Mesendoderm (in vitro differentiated cells): ENCODE data around the gene MFSD6.

Experiments used
- DNase-seq: peaks from one replicate; pipeline ENCODE4 v3.0.0; 2013
- H2AK5ac ChIP-seq: 2 replicates; pipeline ENCODE4 v1.6.1; 2013; ENCODE audit warnings: low read length, inconsistent platforms
- H2BK120ac ChIP-seq: 2 replicates; pipeline ENCODE4 v1.6.1; 2013; ENCODE audit warnings: low read depth, mild to moderate bottlenecking, low read length, moderate library complexity, mixed read lengths
- H2BK15ac ChIP-seq: replicated peaks from 2 replicates; pipeline ENCODE4 v1.6.1; 2013; ENCODE audit warnings: low read depth, mild to moderate bottlenecking, moderate library complexity
- H2BK5ac ChIP-seq: 2 replicates; pipeline ENCODE4 v1.6.1; 2013; ENCODE audit warnings: low read length, inconsistent platforms
- H3K18ac ChIP-seq: 2 replicates; pipeline ENCODE4 v1.6.1; 2013; ENCODE audit warnings: mild to moderate bottlenecking, low read length, mixed read lengths
- H3K23ac ChIP-seq: one replicate; pipeline ENCODE4 v1.6.1; 2013; ENCODE audit warnings: low read length
- H3K27ac ChIP-seq: 2 replicates; pipeline ENCODE4 v1.5.1; 2013; ENCODE audit warnings: low read depth, mild to moderate bottlenecking, inconsistent platforms, low read length, moderate library complexity
- H3K27me3 ChIP-seq: 2 replicates; pipeline ENCODE4 v1.6.1; 2013; ENCODE audit warnings: low read length, control low read depth, mild to moderate bottlenecking, inconsistent platforms; ENCODE audit not compliant: insufficient read depth, poor library complexity
- H3K36me3 ChIP-seq: 2 replicates; pipeline ENCODE4 v1.6.1; 2013; ENCODE audit warnings: low read length, inconsistent platforms; ENCODE audit not compliant: control insufficient read depth, insufficient read depth
- H3K4ac ChIP-seq: one replicate; pipeline ENCODE4 v1.6.1; 2013; ENCODE audit warnings: low read depth, mild to moderate bottlenecking, low read length, moderate library complexity
- H3K4me1 ChIP-seq: 2 replicates; pipeline ENCODE4 v1.6.1; 2013; ENCODE audit warnings: low read depth, low read length, inconsistent platforms; ENCODE audit not compliant: control insufficient read depth
- H3K4me2 ChIP-seq: 2 replicates; pipeline ENCODE4 v1.6.1; 2013; ENCODE audit warnings: low read length
- H3K4me3 ChIP-seq: 2 replicates; pipeline ENCODE4 v1.5.1; 2013; ENCODE audit warnings: mild to moderate bottlenecking, low read length
- H3K56ac ChIP-seq: one replicate; pipeline ENCODE4 v1.6.1; 2013; ENCODE audit warnings: low read length
- H3K79me1 ChIP-seq: 2 replicates; pipeline ENCODE4 v1.6.1; 2013; ENCODE audit warnings: low read length, inconsistent platforms
- H3K79me2 ChIP-seq: 2 replicates; pipeline ENCODE4 v1.6.1; 2013; ENCODE audit warnings: mild to moderate bottlenecking, low read length; ENCODE audit not compliant: control insufficient read depth, insufficient read depth
- H3K9ac ChIP-seq: 2 replicates; pipeline ENCODE4 v1.6.1; 2013; ENCODE audit warnings: low read length, inconsistent platforms
- H4K5ac ChIP-seq: one replicate; pipeline ENCODE4 v1.6.1; 2013; ENCODE audit warnings: low read length
- H4K8ac ChIP-seq: one replicate; pipeline ENCODE4 v1.6.1; 2013; ENCODE audit warnings: low read depth, mild to moderate bottlenecking, control low read depth, low read length, moderate library complexity
- WGBS: extraction: QIAGEN DNeasy Blood & Tissue Kit; methylation state at CpG from one replicate; pipeline ENCODE4 v1.1.7; 2013; ENCODE audit warnings: low lambda C conversion rate, missing lambda C conversion rate; ENCODE audit not compliant: insufficient coverage; ENCODE audit errors: extremely low coverage; 5-methylcytosine and 5-hydroxymethylcytosine counted together

MFSD6 gene

DNA sequence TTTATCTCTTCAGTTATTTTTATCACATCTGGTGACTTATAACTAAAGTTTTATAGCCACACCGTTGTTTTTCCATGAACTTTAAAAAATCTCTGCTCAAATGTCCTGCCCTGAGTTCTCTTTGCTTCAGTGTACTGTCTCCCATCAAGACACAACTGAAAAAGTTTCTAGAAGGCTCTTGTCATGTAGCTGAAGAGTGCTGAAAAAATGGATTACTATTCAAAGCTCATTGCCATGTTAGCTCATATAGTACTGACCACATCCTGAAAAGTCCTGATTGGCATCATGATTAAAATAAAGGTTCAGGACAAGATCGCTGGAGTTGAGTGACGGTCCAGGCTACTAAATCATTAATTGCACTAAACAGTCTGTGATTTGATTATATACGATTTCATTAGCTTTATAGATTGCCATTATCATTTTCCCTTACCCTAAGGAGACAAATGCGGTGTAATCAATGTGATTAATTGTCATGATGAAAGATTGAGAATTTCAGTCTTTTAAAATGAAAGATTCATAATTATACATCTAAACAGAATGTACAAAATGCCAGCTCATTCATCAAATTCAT lies 62.2 kb downstream of the MFSD6 start:
- no peak for DNase-seq

DNA sequence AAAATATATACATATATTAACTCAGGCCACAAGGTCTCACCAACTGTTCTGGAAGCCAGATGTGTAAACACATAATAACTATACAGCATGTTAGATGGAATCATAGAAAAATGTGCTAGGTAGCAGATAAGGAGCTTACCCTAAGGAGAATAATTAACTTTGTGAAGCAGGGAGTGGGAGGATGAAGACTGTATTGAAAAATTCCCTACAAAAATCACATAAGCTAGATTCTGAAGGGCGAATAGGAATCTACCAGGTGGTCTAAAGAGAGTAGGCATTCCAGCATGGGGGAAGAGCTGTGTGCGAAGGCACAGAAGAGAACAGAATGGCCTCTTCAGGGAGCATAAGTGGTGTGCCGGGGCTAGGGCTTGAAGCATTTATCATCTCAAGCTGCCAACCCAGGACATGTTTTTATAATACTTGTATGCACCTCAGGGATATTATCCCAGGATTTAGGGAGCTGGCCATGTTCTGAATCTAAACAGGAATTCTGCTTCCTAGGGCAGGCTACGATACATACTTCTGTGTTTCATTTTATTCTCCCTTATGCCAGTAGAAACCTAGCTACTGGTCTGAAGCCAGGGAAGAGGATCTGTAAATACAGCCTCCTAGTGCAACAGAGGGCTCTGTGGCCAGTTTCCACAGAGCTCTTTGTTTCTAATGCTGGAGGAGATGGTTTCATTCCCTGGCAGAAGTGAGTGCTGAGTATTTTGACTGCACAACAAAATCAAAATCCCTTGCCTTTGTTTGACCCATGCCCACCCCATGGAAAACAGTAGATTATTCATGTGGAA lies 69.7 kb downstream of the MFSD6 start:
- Histone ChIP-seq H4K8ac (no peak overlapping the region), H3K4ac (no peak overlapping the region), H3K27me3 (no peaks in the 10 kb centered on the region), H3K79me1 (no peaks in the 10 kb centered on the region), H4K5ac (no peak overlapping the region), H3K9ac (no peak overlapping the region), H2AK5ac (no peak overlapping the region), H2BK5ac (no peak overlapping the region), H3K27ac (no peak overlapping the region), H3K4me1 (no peaks in the 10 kb centered on the region), H3K23ac (no peak overlapping the region), H3K18ac (no peak overlapping the region), H3K36me3 (no peaks in the 10 kb centered on the region), H3K79me2 (no peaks in the 10 kb centered on the region), H2BK120ac (no peak overlapping the region), H2BK15ac (no peak overlapping the region), H3K4me3 (no peak overlapping the region), H3K4me2 (no peak overlapping the region), H3K56ac (no peak overlapping the region)
- WGBS, result no CpG with 5 or more reads among the region's 4 CpGs
- DNase-seq, result no peak

More for the DNA sequence above, 62.2 kb downstream of the MFSD6 start:
- H3K4me3 ChIP-seq, result no peak overlapping the region
- no peak overlapping the region for H2BK120ac ChIP-seq
- H3K18ac ChIP-seq, result no peak overlapping the region
- H3K79me2 ChIP-seq, result no peaks in the 10 kb centered on the region
- no peak overlapping the region for H4K5ac ChIP-seq
- no peaks in the 10 kb centered on the region for H3K27me3 ChIP-seq
- H3K79me1 ChIP-seq, result no peaks in the 10 kb centered on the region
- no peak overlapping the region for H2AK5ac ChIP-seq
- H3K27ac ChIP-seq, result no peak overlapping the region
- WGBS, result no CpG with 5 or more reads among the region's 5 CpGs
- no peak overlapping the region for H2BK15ac ChIP-seq
- no peak overlapping the region for H3K23ac ChIP-seq
- H3K4ac ChIP-seq, result no peak overlapping the region
- H3K4me1 ChIP-seq, result no peaks in the 10 kb centered on the region
- no peak overlapping the region for H3K4me2 ChIP-seq
- H3K9ac ChIP-seq, result no peak overlapping the region
- H2BK5ac ChIP-seq, result no peak overlapping the region
- no peak overlapping the region for H4K8ac ChIP-seq
- H3K56ac ChIP-seq, result no peak overlapping the region
- H3K36me3 ChIP-seq, result no peaks in the 10 kb centered on the region

DNA sequence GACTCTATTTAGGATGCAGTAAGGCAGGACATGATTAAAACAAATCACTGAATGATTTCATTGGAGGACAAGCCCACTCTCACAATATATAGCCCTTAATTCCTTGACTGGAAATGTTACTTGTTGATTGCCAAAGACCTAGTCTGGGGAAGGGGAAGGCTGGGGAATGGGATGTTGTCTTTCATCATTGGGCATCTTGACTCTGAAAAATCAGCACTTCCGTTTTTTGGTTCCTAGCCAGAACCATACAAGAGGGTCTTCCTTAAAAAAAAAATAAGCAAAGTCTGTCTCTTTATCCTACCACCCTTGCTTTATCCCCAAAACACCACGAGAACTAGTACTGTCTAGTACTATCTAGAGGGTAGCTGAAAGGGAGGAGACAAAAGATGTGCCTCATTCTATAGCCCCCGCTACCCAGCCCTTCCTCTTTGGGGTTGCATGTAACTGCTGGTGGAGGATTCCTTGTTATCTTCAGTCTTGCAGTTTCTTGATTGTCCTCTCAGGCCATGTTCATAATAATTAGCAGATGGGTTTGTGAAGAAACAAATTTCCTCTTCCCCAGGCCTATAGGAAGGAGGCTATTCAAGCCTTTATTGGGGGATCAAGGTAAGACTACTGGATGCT lies 70.5 kb downstream of the MFSD6 start:
- H2BK120ac ChIP-seq, result no peak overlapping the region
- H3K9ac ChIP-seq, result no peak overlapping the region
- H3K36me3 ChIP-seq, result no peaks in the 10 kb centered on the region
- H3K23ac ChIP-seq, result no peak overlapping the region
- H3K27ac ChIP-seq, result no peak overlapping the region
- no peak overlapping the region for H2AK5ac ChIP-seq
- no peak overlapping the region for H2BK15ac ChIP-seq
- H3K4me3 ChIP-seq, result no peak overlapping the region
- no peaks in the 10 kb centered on the region for H3K79me2 ChIP-seq
- no peak overlapping the region for H4K8ac ChIP-seq
- no peaks in the 10 kb centered on the region for H3K27me3 ChIP-seq
- H3K4me1 ChIP-seq, result no peaks in the 10 kb centered on the region
- no peak overlapping the region for H3K18ac ChIP-seq
- H3K56ac ChIP-seq, result no peak overlapping the region
- no peak for DNase-seq
- H3K4ac ChIP-seq, result no peak overlapping the region
- no peak overlapping the region for H3K4me2 ChIP-seq
- H3K79me1 ChIP-seq, result no peaks in the 10 kb centered on the region
- H2BK5ac ChIP-seq, result no peak overlapping the region
- WGBS, result no CpG with 5 or more reads among the region's 3 CpGs
- H4K5ac ChIP-seq, result no peak overlapping the region

DNA sequence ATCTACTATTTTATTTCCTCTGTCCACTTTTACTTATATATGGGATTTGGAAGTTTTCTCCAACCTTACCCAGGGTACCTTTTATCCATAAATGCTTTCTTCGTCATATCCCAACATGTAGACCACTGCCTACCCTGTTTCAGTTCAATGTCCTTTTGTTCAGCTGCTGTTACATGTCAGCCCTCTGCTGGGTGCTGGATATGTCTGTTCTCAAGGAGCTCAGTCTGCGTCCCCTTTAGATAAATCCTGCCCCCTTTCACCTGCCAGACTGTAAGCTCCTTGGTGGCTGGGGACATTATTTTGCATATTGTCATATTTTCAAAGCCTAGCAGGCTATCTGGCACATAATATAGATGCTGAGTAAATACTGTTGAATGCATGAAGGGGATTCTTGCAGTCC lies 73.2 kb downstream of the MFSD6 start:
- no CpG with 5 or more reads among the region's 2 CpGs for WGBS
- Histone ChIP-seq H3K79me2 (no peaks in the 10 kb centered on the region), H3K56ac (no peak overlapping the region), H3K4me2 (no peak overlapping the region), H2AK5ac (no peak overlapping the region), H3K4me3 (no peak overlapping the region), H4K8ac (no peak overlapping the region), H3K18ac (no peak overlapping the region), H4K5ac (no peak overlapping the region), H3K36me3 (no peaks in the 10 kb centered on the region), H3K23ac (no peak overlapping the region), H2BK120ac (no peak overlapping the region), H3K4ac (no peak overlapping the region), H3K79me1 (no peaks in the 10 kb centered on the region), H3K27ac (no peak overlapping the region), H3K4me1 (no peaks in the 10 kb centered on the region), H2BK5ac (no peak overlapping the region), H3K27me3 (no peaks in the 10 kb centered on the region), H3K9ac (no peak overlapping the region), H2BK15ac (no peak overlapping the region)
- DNase-seq, result no peak

DNA sequence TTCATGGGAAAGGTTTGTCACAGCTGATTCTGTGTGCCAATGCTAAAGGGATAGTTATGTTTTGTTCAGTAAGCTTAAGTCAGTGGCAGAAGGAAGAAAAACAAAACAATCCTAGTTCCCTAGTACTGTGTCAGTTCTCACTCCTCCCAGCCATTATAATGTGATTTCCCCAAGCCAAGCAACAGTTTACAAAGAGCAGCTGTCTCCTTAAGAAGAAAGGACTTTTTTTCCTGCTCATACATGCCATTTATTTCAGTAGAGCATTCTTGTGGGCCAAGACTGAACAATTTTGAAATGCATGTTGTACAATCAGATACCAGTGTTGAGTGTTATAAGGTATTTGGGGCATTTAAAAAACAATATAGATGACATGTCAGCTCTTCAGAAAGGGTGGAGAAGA lies 74.3 kb downstream of the MFSD6 start:
- no peak overlapping the region for H3K56ac ChIP-seq
- no peak overlapping the region for H3K27ac ChIP-seq
- no peak overlapping the region for H3K4ac ChIP-seq
- no peak overlapping the region for H4K5ac ChIP-seq
- no peak overlapping the region for H3K9ac ChIP-seq
- H3K79me2 ChIP-seq, result no peaks in the 10 kb centered on the region
- no peak overlapping the region for H4K8ac ChIP-seq
- no peak overlapping the region for H3K23ac ChIP-seq
- no peak for DNase-seq
- no peaks in the 10 kb centered on the region for H3K36me3 ChIP-seq
- H3K18ac ChIP-seq, result no peak overlapping the region
- H2AK5ac ChIP-seq, result no peak overlapping the region
- no peak overlapping the region for H2BK5ac ChIP-seq
- H3K79me1 ChIP-seq, result no peaks in the 10 kb centered on the region
- H2BK120ac ChIP-seq, result no peak overlapping the region
- no peak overlapping the region for H2BK15ac ChIP-seq
- H3K4me2 ChIP-seq, result no peak overlapping the region
- H3K4me3 ChIP-seq, result no peak overlapping the region
- H3K27me3 ChIP-seq, result no peaks in the 10 kb centered on the region
- no peaks in the 10 kb centered on the region for H3K4me1 ChIP-seq
